HEK293 (cell line): ENCODE results near the gene HIRA.

Experiments used
- CTCF ChIA-PET: fragments of 350-600 bp; formaldehyde crosslinking; extraction: SDS; loops from one replicate; lab custom pipeline; 2021; ENCODE audit warnings: antibody characterized with exemption; lab: Yijun Ruan, JAX
- POLR2A ChIA-PET: fragments of 300-600 bp; formaldehyde crosslinking; extraction: SDS; loops from one replicate; lab custom pipeline; 2020; ENCODE audit warnings: antibody characterized with exemption, inconsistent platforms; lab: Yijun Ruan, JAX
- H3K27ac ChIP-seq: fragments of 200-500 bp; sonication (Bioruptor generic); 2 replicates; pipeline ENCODE4 v1.5.1; 2014; ENCODE audit warnings: low read depth, low read length, control low read depth, inconsistent platforms; ENCODE audit errors: extremely low read depth
- H3K36me3 ChIP-seq, 2 experiments: fragments of 200-500 bp in 1 of 2; sonication (Bioruptor generic) in 1 of 2; 1 replicate in 1 of 2; 2 replicates in 1 of 2; pipeline ENCODE4 v1.5.1; 2014 to 2017; ENCODE audit warnings: inconsistent platforms in 2 of 2, low read length in 2 of 2; ENCODE audit not compliant: control insufficient read depth in 2 of 2, insufficient read depth in 1 of 2
- H3K4me1 ChIP-seq: fragments of 200-500 bp; sonication (Bioruptor generic); 2 replicates; pipeline ENCODE4 v1.5.1; 2014; ENCODE audit warnings: mild to moderate bottlenecking, low read length, inconsistent platforms; ENCODE audit not compliant: control insufficient read depth, insufficient read depth
- H3K4me3 ChIP-seq: 2 replicates; pipeline ENCODE4 v1.5.1; 2011; ENCODE audit warnings: low read depth, mild to moderate bottlenecking, control low read depth, low read length, moderate library complexity
- H3K9me3 ChIP-seq: fragments of 200-500 bp; sonication (Bioruptor generic); 2 replicates; pipeline ENCODE4 v1.5.1; 2014; ENCODE audit warnings: low read depth, low read length, inconsistent platforms; ENCODE audit not compliant: control insufficient read depth, insufficient read depth
- FEZF1 ChIP-seq: fragments of 450-650 bp; formaldehyde crosslinking; IDR thresholded peaks from 2 replicates; pipeline ENCODE4 v1.5.1; 2016; ENCODE audit warnings: missing biosample characterization, missing genetic modification characterization
- KLF8 ChIP-seq: fragments of 450-650 bp; formaldehyde crosslinking; IDR thresholded peaks from 2 replicates; pipeline ENCODE4 v1.5.1; 2016; ENCODE audit warnings: missing biosample characterization, missing genetic modification characterization
- PATZ1 ChIP-seq: fragments of 450-650 bp; formaldehyde crosslinking; IDR thresholded peaks from 2 replicates; pipeline ENCODE4 v1.5.1; 2016; ENCODE audit warnings: missing biosample characterization, missing genetic modification characterization
- PRDM4 ChIP-seq: fragments of 450-650 bp; formaldehyde crosslinking; IDR thresholded peaks from 2 replicates; pipeline ENCODE4 v1.5.1; 2017; ENCODE audit warnings: missing biosample characterization, missing genetic modification characterization
- SALL2 ChIP-seq: fragments of 450-650 bp; formaldehyde crosslinking; IDR thresholded peaks from 2 replicates; pipeline ENCODE4 v1.5.0; 2017; ENCODE audit warnings: missing biosample characterization, mild to moderate bottlenecking, missing genetic modification characterization, borderline replicate concordance
- SCRT1 ChIP-seq: fragments of 450-650 bp; formaldehyde crosslinking; IDR thresholded peaks from 2 replicates; pipeline ENCODE4 v1.5.1; 2016; ENCODE audit warnings: missing biosample characterization, missing genetic modification characterization, borderline replicate concordance
- TCF7L2 ChIP-seq: IDR thresholded peaks from 2 replicates; pipeline ENCODE4 v1.6.1; 2011; ENCODE audit warnings: low read depth, mild to moderate bottlenecking, inconsistent platforms, low read length, moderate library complexity, borderline replicate concordance
- YY2 ChIP-seq: fragments of 450-650 bp; formaldehyde crosslinking; IDR thresholded peaks from 2 replicates; pipeline ENCODE4 v1.5.1; 2016; ENCODE audit warnings: missing biosample characterization, missing genetic modification characterization
- ZBTB1 ChIP-seq: fragments of 450-650 bp; formaldehyde crosslinking; IDR thresholded peaks from 2 replicates; pipeline ENCODE4 v1.5.1; 2016; ENCODE audit warnings: missing biosample characterization, missing genetic modification characterization
- ZFHX2 ChIP-seq: fragments of 450-650 bp; formaldehyde crosslinking; conservative IDR thresholded peaks from 2 replicates; pipeline ENCODE4 v1.5.1; 2016; ENCODE audit warnings: missing biosample characterization, missing genetic modification characterization
- ZFP69B ChIP-seq: fragments of 450-650 bp; formaldehyde crosslinking; IDR thresholded peaks from 2 replicates; pipeline ENCODE4 v1.5.1; 2016; ENCODE audit warnings: missing biosample characterization, missing genetic modification characterization
- ZNF114 ChIP-seq: fragments of 450-650 bp; formaldehyde crosslinking; IDR thresholded peaks from 2 replicates; pipeline ENCODE4 v1.5.0; 2017; ENCODE audit warnings: missing biosample characterization, missing genetic modification characterization
- ZNF341 ChIP-seq: fragments of 450-650 bp; formaldehyde crosslinking; IDR thresholded peaks from 2 replicates; pipeline ENCODE4; 2016; ENCODE audit warnings: low read depth, missing biosample characterization, missing genetic modification characterization
- ZNF664 ChIP-seq: fragments of 450-650 bp; formaldehyde crosslinking; IDR thresholded peaks from 2 replicates; pipeline ENCODE4 v1.5.1; 2016; ENCODE audit warnings: missing biosample characterization, missing genetic modification characterization
- ZNF677 ChIP-seq: fragments of 450-650 bp; IDR thresholded peaks from 2 replicates; pipeline ENCODE4 v1.5.0; 2018; ENCODE audit warnings: missing biosample characterization, mild to moderate bottlenecking, missing genetic modification characterization, moderate library complexity
- ZNF704 ChIP-seq: fragments of 450-650 bp; formaldehyde crosslinking; IDR thresholded peaks from 2 replicates; pipeline ENCODE4 v1.5.1; 2016; ENCODE audit warnings: missing biosample characterization, missing genetic modification characterization
- ZNF777 ChIP-seq: fragments of 450-650 bp; formaldehyde crosslinking; IDR thresholded peaks from 2 replicates; pipeline ENCODE4 v1.5.1; 2017; ENCODE audit warnings: missing biosample characterization, missing genetic modification characterization, borderline replicate concordance
- ZSCAN4 ChIP-seq: fragments of 450-650 bp; formaldehyde crosslinking; IDR thresholded peaks from 2 replicates; pipeline ENCODE4 v1.5.1; 2017; ENCODE audit warnings: missing biosample characterization, missing genetic modification characterization
- ZXDB ChIP-seq: fragments of 450-650 bp; formaldehyde crosslinking; IDR thresholded peaks from 2 replicates; pipeline ENCODE4 v1.5.1; 2016; ENCODE audit warnings: missing biosample characterization, missing genetic modification characterization
- TF ChIP-seq, protein P1 (sequence below): sonication (generic); formaldehyde crosslinking; IDR thresholded peaks from 2 replicates; pipeline ENCODE4 v1.8.1; 2022; ENCODE audit warnings: mild to moderate bottlenecking, moderate library complexity, missing genetic modification reagents
- TF ChIP-seq, protein P2 (sequence below): fragments of 450-650 bp; formaldehyde crosslinking; IDR thresholded peaks from 2 replicates; pipeline ENCODE4 v1.5.1; 2016; ENCODE audit warnings: missing biosample characterization, missing genetic modification characterization

Gene HIRA

GRCh38 chr22:19479355-19480172 is 48.0 kb upstream of the HIRA start, which contains the start of gene CDC45 (continued):
- peak; percentile 52 for TF ChIP-seq PATZ1 (tag by site-specific recombination)
- peak; percentile 41; the same call in 1 of the 2 replicates for TF ChIP-seq ZSCAN4 (tag by site-specific recombination)
- 0 out of 2 replicates have a peak, but pooled peaks have one; percentile 10 for TF ChIP-seq ZFHX2 (tag by site-specific recombination)
- TF ChIP-seq, protein P1, sequence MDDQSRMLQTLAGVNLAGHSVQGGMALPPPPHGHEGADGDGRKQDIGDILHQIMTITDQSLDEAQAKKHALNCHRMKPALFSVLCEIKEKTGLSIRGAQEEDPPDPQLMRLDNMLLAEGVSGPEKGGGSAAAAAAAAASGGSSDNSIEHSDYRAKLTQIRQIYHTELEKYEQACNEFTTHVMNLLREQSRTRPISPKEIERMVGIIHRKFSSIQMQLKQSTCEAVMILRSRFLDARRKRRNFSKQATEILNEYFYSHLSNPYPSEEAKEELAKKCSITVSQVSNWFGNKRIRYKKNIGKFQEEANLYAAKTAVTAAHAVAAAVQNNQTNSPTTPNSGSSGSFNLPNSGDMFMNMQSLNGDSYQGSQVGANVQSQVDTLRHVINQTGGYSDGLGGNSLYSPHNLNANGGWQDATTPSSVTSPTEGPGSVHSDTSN (CRISPR knock-in tag): no peak
- peak; percentile 45 for TF ChIP-seq FEZF1 (tag by site-specific recombination)
- no peak for TF ChIP-seq ZBTB1 (tag by site-specific recombination)
- TF ChIP-seq ZNF777 (tag by site-specific recombination): no peak
- TF ChIP-seq ZXDB (tag by site-specific recombination): peak; percentile 98
- TF ChIP-seq ZFP69B (tag by site-specific recombination): 0 out of 2 replicates have a peak, but pooled peaks have one; percentile 26
- TF ChIP-seq SCRT1 (tag by site-specific recombination): no peak
- TF ChIP-seq ZNF114 (tag by site-specific recombination): no peak
- TF ChIP-seq YY2 (tag by site-specific recombination): peak; percentile 93
- TF ChIP-seq ZNF341: peak; percentile 56; the same call in 1 of the 2 replicates

- POLR2A ChIA-PET: interaction anchor here (0.7 to 3.4 kb wide), 27 partner anchors 8 to 334 kb away, joined by 3 to 20 read pairs (median 4); partner anchors contain the start of genes C22orf39, CLTCL1, ESS2 and HIRA
- Histone ChIP-seq H3K4me3 (peak within 1 kb of the TSS; percentile 92), H3K4me1 (no peaks in the 10 kb centered on the region), H3K9me3 (no peaks in the 10 kb centered on the region), H3K27ac (peak within 1 kb of the TSS; percentile 86), H3K36me3 (peaks cover 9 to 47% of the 10 kb centered on the region in 2 experiments)
- CTCF ChIA-PET: interaction anchor here (0.7 to 4.6 kb wide), 5 partner anchors 10 to 479 kb away, joined by 3 to 31 read pairs (median 5); partner anchors contain the start of gene ESS2
- TF ChIP-seq PRDM4 (0 out of 2 replicates have a peak, but pooled peaks have one; percentile 37), ZNF704 (tag by site-specific recombination) (0 out of 2 replicates have a peak, but pooled peaks have one; percentile 32), KLF8 (peak; percentile 88), ZNF664 (no peak), TCF7L2 (peak; percentile 37; the same call in 1 of the 2 replicates), SALL2 (0 out of 2 replicates have a peak, but pooled peaks have one; percentile 28), ZNF677 (tag by site-specific recombination) (no peak)
- TF ChIP-seq, protein P2, sequence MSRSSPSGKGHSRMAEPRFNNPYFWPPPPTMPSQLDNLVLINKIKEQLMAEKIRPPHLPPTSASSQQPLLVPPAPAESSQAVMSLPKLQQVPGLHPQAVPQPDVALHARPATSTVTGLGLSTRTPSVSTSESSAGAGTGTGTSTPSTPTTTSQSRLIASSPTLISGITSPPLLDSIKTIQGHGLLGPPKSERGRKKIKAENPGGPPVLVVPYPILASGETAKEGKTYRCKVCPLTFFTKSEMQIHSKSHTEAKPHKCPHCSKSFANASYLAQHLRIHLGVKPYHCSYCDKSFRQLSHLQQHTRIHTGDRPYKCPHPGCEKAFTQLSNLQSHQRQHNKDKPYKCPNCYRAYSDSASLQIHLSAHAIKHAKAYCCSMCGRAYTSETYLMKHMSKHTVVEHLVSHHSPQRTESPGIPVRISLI: no peak
Measured at GRCh38 chr22:19478901-19479354, 47.4 kb upstream of the HIRA start, which contains the start of gene UFD1. TSS of gene UFD1 (minus strand) at chr22:19479193. CDS start at chr22:19479085, 108 bp downstream.
